Measurements from ENCODE around the gene LEP.

DNA sequence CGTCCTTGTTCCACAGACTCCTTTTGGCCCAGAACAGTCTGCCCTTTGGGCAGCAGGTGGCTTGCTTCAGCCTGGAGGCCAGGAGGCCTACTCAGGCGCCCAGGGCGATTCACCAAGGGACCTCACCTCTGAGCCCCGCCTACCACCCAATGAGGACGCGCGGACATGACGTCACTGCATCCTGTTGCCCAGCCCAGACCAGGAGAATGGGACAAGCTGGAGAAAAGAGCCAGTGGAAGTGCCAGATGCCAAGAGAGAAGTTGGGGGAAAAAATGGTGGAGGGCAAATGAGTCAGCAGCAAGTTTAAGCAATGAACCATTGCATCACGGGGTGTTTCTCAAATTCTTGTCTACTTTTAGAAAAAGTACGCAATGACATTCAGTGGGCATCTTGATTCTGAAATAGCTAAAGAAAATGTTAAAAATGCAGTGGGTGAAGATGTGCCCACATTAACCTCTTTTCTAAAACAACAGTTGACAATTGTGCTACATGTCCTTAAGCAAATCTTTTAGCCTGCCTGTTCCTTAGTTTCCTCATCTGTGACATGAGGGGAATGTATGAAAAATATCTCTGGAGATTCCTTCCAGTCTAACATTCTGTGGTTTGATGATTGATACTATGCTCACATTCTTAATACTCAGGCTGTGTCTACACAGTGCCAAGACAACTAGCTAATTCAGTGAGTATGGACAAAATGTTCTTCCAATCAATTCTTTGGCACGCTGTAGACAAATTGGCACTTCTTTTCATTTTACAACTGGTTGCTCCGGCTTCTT lies 23.9 kb upstream of the LEP start:
- TF ChIP-seq, protein P1, sequence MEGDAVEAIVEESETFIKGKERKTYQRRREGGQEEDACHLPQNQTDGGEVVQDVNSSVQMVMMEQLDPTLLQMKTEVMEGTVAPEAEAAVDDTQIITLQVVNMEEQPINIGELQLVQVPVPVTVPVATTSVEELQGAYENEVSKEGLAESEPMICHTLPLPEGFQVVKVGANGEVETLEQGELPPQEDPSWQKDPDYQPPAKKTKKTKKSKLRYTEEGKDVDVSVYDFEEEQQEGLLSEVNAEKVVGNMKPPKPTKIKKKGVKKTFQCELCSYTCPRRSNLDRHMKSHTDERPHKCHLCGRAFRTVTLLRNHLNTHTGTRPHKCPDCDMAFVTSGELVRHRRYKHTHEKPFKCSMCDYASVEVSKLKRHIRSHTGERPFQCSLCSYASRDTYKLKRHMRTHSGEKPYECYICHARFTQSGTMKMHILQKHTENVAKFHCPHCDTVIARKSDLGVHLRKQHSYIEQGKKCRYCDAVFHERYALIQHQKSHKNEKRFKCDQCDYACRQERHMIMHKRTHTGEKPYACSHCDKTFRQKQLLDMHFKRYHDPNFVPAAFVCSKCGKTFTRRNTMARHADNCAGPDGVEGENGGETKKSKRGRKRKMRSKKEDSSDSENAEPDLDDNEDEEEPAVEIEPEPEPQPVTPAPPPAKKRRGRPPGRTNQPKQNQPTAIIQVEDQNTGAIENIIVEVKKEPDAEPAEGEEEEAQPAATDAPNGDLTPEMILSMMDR (IDR thresholded peaks at IDR 0.05), result no peak
- TF ChIP-seq EZH2 (IDR thresholded peaks at IDR 0.05; ENCODE audit: borderline replicate concordance, insufficient read depth, low read depth, low read length, poor library complexity, severe bottlenecking), result no peak

All from B cell (primary cell).